ENCODE data around the gene NPAS2.

The NPAS2 gene

GRCh38 chr2:100852447-100852846 is 32.5 kb downstream of the NPAS2 start:
- no peak overlapping the region for H3K4me3 ChIP-seq (ENCODE audit: low read depth, low read length)
- DNase-seq (ENCODE audit: low read depth): no peak
- TF ChIP-seq CTCF (IDR thresholded peaks at IDR 0.05; ENCODE audit: low read depth, low read length, missing control alignments): no peak

GRCh38 chr2:100852999-100853908 is 33.3 kb downstream of the NPAS2 start:
- DNase-seq (ENCODE audit: low read depth): no peak
- H3K4me3 ChIP-seq (ENCODE audit: low read depth, low read length): no peak overlapping the region
- no peak for TF ChIP-seq CTCF (IDR thresholded peaks at IDR 0.05; ENCODE audit: low read depth, low read length, missing control alignments)

GRCh38 chr2:100853909-100854810 is 34.2 kb downstream of the NPAS2 start:
- H3K4me3 ChIP-seq (ENCODE audit: low read depth, low read length): no peak overlapping the region
- no peak for DNase-seq (ENCODE audit: low read depth)
- TF ChIP-seq CTCF (IDR thresholded peaks at IDR 0.05; ENCODE audit: low read depth, low read length, missing control alignments): no peak

GRCh38 chr2:100855084-100855483 is 35.1 kb downstream of the NPAS2 start:
- DNase-seq (ENCODE audit: low read depth): no peak
- H3K4me3 ChIP-seq (ENCODE audit: low read depth, low read length): no peak overlapping the region
- no peak for TF ChIP-seq CTCF (IDR thresholded peaks at IDR 0.05; ENCODE audit: low read depth, low read length, missing control alignments)

GRCh38 chr2:100855606-100856005 is 35.7 kb downstream of the NPAS2 start:
- no peak for TF ChIP-seq CTCF (IDR thresholded peaks at IDR 0.05; ENCODE audit: low read depth, low read length, missing control alignments)
- no peak for DNase-seq (ENCODE audit: low read depth)
- H3K4me3 ChIP-seq (ENCODE audit: low read depth, low read length): no peak overlapping the region

- no peak for TF ChIP-seq CTCF (IDR thresholded peaks at IDR 0.05; ENCODE audit: low read depth, low read length, missing control alignments)
- no peak for DNase-seq (ENCODE audit: low read depth)
- H3K4me3 ChIP-seq (ENCODE audit: low read depth, low read length): no peak overlapping the region
Measured at GRCh38 chr2:100856732-100857131, 36.8 kb downstream of the NPAS2 start.
